DND-41 (cell line): ENCODE results near the gene SLC25A26.

ENCODE experiments used
- EZH2 ChIP-seq: IDR thresholded peaks from 3 replicates; pipeline ENCODE4 v1.6.1; 2012; ENCODE audit warnings: borderline replicate concordance, low read depth, mild to moderate bottlenecking, moderate library complexity, low read length, inconsistent platforms; ENCODE audit not compliant: severe bottlenecking
- TF ChIP-seq, protein P1 (sequence below): IDR thresholded peaks from 2 replicates; pipeline ENCODE4 v1.5.1; 2012; ENCODE audit warnings: borderline replicate concordance, low read length, moderate library complexity, mild to moderate bottlenecking; ENCODE audit not compliant: poor library complexity, severe bottlenecking; ENCODE audit errors: extremely low read depth

DNA sequence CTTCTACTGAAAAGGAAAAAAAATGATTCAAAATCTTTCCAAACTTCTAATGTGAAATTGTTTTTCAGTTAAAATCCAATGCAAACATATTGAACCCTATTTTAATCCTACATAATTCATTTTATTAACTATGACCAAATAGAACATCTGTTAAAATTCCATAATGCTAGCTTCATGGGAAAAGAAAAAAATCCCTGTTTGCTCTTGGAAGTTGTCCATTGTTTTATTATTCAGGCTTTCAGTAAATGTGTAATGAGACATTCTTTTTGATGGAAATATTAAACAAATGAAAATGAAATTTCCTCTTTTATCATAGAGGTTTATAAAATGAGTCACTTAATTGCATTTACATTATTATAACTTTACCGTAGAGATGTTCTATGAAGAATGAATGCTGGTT is 49.5 kb downstream of the SLC25A26 start:
- TF ChIP-seq, protein P1, sequence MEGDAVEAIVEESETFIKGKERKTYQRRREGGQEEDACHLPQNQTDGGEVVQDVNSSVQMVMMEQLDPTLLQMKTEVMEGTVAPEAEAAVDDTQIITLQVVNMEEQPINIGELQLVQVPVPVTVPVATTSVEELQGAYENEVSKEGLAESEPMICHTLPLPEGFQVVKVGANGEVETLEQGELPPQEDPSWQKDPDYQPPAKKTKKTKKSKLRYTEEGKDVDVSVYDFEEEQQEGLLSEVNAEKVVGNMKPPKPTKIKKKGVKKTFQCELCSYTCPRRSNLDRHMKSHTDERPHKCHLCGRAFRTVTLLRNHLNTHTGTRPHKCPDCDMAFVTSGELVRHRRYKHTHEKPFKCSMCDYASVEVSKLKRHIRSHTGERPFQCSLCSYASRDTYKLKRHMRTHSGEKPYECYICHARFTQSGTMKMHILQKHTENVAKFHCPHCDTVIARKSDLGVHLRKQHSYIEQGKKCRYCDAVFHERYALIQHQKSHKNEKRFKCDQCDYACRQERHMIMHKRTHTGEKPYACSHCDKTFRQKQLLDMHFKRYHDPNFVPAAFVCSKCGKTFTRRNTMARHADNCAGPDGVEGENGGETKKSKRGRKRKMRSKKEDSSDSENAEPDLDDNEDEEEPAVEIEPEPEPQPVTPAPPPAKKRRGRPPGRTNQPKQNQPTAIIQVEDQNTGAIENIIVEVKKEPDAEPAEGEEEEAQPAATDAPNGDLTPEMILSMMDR: no peak
- TF ChIP-seq EZH2: no peak
